ENCODE results near the gene SYMPK.
"Not testable (repeated sequence)": the region's sequence is repeated elsewhere in the genome, so short reads cannot be mapped to it uniquely, and the experiment has no call there.

Gene SYMPK

DNA sequence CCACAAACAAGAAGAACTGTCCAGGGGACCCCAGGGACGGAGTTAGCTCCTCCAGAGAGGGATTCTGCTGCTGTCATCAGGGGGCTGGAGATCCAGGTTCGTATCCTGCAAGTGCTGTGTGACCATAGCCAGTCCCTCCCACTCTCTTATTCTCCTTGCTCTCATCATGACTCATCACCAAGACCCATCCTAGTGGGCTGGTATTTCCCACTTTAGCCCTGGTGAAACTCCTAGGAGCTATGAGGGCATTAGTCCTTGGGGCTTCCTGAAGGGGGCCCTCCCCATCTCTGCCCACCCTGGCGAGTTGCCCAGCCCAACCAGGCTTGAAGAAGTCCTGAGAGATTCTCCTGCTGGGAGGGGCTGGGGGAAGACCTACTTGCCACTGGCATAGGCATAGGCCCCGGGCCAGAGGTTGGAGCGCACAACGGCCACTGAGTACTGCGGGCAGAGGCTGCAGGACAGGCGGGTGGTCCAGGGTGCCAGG, 62.8 kb downstream of the SYMPK start:
- DNase-seq: no peak

DNA sequence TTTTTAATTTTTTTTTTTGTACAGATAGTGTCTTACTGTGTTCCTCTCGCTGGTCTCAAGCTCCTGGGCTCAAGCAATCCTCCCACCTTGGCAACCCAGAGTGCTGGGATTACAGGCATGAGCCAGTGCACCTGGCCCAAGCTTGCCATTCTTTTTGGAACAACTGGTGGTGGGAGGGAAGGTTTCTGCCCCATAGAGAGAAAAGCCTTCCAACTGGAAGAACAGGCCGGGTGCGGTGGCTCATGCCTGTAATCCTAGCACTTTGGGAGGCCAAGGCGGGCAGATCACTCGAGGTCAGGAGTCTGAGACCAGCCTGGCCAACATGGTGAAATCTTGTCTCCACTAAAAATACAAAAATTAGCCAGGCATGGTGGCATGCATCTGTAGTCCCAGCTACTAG, 63.4 kb downstream of the SYMPK start:
- DNase-seq: not testable (repeated sequence)

DNA sequence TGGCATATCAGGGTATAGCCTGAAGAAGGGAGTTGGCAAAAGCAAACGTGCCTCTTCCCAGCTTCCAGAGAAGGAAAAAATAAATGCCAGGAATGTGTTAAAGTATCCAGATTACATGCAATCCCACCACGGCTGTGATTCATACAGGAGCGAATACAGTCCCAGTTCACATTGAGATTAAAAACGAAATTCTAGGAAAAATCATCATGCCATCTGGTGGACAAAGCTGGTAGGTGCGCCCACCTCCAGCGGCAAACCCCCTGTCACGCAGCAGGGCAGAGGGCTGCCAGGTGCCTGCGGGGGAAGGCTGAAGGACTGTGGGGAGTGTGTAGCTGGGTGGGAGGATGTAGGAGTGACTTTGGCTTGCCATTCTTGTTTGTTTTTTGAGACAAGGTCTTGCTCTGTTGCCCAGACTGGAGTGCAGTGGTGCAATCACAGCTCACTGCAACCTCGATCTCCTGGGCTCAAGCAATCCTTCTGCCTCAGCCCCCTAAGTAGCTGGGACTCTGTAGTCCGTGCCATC, 63.9 kb downstream of the SYMPK start:
- DNase-seq: peak; percentile 68 to 69

DNA sequence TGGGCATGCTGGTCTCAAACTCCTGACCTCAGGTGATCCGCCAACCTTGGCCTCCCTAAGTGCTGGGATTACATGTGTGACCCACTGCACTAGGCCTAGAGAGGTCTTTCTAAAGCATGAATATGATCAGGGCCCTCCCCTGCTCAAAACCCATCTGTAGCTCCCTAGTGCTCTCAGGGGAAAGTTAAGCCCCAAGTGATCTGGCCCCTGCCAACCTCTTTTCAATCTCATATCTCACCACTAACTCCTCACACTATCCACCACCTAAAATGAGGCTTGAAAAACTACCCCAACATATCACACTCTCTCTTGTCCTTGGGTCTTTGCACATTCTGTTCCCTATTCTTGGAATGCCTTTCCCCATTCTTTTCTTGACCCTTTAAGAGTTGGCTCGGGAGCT, 68.3 kb downstream of the SYMPK start:
- no peak for DNase-seq

DNA sequence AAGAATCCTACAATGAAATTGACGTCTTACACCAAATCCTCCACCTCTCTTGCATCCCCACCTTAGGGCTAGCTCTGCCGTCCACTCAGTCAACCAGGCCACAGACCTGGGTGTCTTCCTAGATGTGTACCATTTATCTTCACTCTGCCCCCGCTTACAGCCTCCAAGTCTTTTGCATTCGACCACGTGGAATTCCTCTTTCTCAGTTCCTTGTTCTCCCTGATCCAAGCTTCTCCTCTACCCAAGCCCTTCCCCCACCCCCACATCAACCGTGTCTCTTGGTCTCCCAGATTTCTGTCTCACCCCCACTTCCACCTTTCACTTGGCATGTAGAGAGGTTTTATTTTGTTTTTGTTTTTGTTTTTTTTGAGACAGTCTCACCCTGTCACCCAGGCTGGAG, 69.1 kb downstream of the SYMPK start:
- DNase-seq: no peak

DNA sequence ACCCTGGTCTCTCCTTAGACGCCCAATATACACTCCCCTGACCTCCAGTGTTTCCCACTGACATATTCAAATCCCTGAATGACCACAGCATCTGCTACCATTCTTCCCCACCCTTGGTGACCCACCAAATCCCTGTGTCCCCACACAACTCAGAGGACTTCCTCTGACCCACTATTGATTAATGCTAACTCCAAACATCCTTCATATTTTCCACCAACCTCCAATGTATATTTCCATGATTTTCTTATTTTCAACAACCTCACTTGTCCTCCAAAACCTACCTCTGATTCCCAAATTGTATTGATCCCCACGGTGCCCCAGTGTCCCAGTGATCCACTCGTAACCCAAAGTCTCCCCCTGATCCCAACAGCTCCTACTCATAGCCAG, 69.8 kb downstream of the SYMPK start:
- no peak for DNase-seq

DNA sequence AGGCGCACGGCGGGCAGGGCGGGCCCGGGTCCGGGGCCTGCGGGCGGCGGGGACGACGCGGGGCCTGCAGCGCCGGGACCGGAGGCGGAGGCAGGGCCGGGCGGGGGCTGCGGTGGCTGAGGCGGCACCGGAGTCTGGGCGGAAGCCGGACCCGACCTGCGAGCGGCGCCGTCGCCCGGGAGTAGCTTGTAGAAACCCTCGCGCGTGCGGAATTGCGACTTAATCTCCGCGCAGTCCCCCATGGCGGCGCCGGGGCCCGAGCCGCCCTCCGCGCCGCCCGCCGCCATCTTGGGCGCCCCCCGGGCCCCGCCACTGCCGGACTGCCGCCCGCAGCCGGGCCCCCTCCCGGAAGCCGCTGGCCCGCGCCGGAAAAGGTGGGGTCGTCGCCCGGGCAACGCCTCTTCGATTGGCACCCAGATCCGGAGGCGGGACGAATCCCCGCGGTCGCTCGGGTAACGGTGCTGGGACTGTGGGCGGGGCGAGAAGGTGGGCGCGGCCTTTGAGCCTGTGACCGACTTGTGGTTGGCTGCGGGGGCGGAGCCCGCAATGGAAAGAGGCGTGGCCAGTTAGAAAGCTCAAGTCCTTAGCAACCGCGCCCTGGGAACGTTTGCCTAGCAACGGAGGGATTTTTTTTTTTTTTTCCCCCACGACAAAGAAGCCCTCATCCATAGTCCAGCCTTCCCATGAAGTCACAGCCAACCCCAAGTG, 70.3 kb downstream of the SYMPK start, which contains the start of gene DMWD:
DMWD (minus strand) TSS at position 376 of the 708 bp plus-strand sequence; CDS start at position 287, 89 bp downstream.
- peak; percentile 100 for DNase-seq

DNA sequence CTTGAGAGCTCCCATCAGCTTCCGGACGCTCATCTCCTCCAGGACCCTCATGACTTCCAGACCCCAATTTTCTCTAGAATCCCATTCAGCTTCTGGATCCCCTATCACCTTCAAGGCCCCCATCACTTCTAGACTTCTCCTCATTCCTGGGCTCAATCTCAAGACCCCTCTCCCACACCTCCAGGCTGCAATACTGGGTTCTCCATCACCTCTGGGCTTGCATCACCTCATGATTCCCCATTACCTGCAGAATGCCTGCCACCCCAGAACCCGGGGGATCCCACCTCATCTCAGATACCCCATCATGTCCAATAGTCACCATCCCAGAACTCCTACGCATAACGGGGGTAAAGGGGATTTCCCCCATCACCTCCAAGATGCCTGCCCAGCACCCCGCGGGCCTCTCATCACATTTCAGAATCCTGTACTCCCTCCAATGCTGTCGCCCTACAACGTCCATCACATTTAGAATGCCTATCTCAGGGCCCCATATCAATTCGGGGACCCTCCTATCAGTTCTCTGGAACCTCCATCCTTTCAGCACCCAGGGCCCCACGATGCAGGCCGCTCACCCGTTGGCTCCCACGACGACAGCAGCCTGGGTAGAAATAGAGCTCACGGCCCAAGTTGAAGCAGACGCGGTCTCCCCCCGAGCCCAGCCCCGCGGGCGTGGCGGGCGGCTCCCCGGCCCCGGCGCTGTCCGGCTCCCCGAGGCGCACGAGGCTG, 71.0 kb downstream of the SYMPK start:
- peak in 1 of 2 donors; percentile 31 for DNase-seq

DNA sequence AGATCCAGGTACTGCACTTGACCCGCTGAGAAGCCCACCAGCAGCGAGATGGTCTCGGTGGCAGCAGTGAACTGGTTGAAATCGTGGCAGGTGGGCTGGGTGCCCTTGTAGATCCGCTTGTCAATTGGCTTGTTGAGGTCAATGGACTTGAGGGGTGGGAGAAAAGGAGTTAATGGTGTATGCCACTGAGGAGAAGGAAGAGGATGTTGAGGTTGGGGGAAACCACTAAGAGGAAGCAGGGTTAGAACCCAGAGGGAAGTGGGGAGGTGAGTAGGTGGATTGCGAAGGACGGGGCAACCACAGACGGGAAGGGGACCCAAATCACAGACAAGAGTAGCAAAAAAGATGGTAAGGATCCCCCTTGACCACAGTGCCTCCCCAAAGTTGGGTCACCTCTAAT, 72.0 kb downstream of the SYMPK start:
- no peak for DNase-seq

DNA sequence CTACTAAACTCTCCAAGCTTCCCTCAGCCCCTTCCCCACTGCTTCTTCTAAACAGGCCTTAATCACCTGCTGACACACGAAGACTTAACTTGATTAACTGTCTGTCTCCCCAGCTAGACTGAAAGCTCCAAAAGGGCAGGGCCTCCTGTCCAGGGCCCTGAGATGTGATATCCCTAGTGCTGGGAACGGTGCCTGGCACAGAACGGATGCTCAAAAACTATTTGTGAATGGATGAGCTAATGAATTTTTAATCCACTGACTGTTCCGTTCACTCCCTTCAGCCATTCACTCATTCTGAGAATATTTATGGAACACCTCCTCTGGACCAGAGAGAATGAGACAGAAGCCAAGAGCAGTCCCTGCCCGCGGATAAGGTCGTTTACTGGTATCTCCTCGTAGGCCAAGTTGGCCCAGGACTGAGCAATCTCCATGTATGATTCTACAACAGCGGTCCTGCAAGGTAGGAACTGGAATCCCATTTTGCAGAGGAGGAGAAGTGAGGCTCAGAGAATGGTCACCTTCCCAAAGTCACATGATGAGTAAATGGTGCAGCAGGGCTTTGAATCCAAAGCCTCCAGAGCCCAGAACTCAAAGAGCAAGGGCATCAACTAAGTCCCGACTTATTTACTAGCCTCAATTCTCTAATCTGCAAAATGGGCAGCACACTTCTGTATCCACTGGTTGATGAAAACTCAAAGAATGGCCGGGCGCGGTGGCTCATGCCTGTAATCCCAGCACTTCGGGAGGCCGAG, 73.7 kb downstream of the SYMPK start:
- DNase-seq: no peak

DNA sequence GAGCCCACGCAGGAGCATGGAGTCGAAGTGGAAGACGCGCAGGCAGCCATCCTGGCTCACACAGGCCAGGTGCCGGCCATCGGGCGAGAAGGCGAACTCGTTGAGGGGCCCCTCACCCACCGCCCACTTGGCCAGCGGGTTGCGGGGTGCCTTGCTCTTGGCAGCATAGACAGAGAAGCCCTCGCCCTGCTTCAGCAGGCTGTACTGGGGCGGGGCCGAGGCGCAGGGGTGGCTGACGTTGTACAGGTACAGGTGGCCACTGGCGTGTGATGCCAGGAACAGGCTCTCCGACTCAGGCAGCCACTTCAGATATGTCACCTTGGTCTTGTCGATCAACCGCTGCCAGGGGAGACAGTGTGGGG, 76.4 kb downstream of the SYMPK start:
- no peak for DNase-seq

DNA sequence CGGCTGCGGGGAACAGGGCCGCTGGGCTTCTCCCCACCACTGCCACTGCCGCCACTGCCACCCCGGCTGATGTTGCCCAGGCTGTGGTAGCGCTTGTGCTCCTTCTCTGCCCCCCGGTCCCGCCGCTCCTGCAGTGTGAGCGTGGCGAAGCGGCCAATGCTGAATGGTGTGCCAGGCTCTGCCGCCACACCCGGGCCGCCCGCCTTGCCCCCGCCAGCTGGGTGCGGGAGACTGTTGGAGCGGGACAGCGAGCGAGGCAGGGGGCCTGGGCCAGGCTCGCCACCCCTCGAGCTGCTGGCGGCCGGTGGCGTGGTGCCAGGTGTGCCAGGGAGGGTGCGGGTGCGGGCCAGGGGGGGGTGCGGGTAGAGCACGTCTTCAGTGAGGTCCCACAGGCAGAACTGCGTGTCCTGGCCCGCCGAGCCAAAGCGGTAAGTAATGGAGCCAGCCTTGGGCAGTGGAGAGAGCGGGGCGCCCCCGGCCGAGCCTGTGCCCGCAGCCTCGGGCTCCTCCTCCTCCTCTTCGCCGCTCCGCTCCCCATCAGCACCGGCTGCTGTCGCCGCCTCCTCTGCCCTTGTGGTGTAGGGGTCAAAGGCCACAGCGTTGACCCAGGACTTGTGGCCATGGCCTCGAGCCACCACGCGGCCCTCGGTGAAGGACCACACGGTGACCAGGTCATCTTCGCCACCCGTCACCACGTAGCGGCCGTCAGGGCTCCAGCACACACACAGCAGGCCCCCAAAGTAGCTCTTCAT, 77.0 kb downstream of the SYMPK start:
- DNase-seq: no peak

DNA sequence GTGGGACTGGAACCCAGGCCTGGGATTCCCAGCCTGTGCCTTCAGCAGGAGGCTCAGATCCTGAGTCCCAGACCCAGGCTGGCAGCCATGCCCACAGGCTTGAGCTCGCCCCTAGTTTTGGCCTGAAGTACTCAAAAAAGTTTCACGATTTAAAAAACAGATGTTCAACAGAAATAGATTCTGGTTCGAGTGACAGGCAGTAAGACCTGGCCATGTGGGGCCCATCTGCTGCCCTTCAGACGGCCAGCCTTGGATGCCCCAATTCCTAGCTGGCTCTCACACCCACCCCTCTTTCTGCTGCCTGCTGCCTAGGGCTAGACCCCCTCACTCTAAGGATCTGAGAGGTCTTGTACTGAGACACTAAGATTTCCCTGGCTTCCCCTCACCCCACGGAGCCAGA, 77.8 kb downstream of the SYMPK start:
- DNase-seq: no peak

DNA sequence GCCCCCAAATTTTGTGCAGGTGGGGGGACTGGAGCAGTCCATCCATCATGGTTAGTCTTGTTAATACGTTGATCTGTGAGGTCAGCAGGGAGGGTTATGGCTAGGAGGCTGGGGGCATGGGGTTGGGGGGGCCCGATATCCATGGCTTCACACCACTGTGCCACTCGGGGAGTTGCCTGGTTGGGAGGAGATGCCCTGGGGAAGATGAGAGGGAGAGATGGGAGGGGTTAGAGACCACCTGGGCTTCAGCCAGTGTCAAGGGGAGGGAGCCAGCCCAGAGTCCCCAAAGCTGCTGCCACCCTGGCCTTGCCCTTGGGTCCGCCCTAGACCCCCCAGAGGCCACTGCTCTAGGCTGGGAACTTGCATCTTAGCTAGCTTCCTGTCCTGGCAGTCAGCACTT, 78.9 kb downstream of the SYMPK start:
- no peak for DNase-seq

DNA sequence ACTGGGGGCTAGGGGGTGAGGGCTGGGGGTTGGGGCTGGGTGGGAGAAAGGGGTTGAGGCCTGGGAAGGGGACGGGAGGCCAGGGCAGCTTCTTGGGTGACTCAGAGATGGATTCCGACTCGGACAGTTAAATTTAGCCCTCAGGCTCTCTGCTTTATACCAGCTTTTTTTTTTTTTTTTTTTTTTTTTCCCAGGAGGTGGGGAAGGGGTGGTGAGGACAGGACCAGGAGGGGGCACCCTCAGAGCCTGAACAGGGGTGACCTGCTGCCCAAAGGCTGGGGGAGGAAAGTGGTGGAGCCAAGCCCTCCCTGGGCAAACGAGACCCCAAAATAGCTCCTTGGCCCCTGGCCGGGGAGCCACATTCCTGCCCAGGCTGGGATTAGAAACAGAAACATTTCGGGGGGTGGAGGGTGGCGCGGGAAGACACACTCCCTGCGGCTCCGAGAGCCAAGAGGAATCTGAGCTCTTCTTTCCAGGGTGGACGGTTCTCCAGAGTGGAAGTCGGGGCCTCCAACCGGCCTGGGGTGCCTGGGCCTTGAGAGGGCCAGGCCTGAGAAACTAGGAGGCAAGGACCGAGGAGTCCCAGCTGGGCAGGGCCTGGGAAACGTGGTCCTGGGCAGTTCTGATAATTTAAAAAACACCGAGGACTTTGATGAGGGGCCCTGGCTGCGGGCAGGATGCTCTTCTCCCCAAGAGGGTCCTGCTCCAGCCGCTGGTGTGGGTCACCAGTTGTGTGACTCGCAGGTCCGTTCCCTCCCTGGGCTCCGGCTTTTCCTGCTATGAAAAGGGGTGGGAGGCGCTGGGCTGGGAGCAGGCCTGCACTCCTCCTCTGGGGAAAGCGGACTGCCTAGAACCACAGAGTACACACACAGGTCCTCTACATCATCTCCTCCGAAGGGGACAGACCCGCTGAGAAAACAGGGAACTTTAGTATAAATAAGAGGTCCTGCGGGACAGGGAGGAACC, 79.8 kb downstream of the SYMPK start:
- no peak for DNase-seq

DNA sequence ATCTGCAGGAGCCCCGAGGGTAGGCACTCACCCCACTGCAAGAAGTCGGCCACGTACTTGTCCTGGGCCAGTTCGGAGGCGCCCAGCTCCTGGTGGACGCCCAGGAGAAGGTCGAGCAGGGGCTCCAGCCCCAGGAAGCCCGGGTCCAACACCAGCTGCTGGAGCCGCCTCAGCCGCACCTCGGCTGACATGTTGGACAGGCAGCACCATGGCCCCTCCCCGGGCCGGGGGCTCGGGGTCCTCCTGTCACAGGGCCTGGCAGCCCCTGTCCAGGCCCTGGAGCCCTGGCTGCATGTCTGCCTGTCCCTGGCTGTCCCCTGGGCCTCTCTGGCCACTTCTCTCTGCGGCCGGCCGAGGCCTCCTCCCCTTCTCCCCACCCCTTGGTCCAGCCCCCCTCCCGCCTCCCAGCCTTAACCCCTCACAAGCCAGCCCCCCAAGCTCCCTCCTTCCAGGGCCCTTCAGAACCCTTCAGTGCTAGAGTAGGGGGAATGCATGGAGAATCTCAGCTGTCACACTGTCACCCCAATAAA, 80.7 kb downstream of the SYMPK start, which contains the start of gene DMPK:
DMPK (minus strand) TSS at position 329 of the 530 bp plus-strand sequence; CDS start at position 191, 138 bp downstream.
- no peak for DNase-seq

DNA sequence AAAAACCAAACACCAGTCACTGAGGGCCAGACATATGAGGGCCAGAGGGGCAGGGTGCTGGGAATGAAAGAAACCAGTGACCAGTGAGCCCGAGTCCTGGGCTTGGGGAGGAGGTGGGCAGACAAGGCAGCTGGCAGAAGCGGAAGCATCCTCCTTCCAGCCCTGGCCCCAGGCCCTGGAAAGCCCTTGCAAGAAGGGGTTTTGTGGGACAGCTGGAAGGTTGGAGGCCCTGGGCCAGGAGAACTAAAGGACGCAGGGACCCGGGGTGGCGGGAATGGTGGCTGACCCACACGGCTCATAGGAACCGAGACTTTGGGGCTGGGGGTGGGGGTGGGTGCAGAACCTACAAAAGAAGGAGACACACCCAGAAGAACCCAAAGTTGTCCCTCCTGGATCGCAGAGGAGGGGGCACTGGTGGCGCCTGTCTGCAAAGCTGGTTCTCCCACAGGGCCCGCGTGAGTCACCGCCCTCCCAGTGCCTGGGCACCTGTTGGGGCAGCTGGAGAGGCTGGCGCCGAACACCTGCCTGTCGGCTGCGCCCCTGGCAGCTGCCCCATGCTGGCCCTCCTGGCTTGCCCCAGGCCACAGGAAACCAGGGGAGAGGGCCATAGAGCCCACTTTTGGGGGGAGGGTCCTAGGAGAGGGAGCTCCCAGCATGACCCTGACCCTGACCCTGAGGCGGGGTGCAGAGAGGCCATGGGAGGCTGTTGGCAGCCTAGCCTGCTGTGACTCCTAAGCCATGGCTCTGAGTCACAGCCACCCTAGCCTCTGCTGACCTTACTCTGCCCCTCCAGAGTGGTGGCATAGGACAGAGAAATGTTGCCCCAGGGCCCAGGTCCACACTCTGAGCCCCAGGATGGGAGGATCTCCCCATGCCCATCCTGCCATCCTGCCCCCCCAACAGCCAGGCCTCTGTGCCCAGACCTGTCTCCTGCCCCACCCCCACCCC, 81.5 kb downstream of the SYMPK start:
- no peak for DNase-seq

DNA sequence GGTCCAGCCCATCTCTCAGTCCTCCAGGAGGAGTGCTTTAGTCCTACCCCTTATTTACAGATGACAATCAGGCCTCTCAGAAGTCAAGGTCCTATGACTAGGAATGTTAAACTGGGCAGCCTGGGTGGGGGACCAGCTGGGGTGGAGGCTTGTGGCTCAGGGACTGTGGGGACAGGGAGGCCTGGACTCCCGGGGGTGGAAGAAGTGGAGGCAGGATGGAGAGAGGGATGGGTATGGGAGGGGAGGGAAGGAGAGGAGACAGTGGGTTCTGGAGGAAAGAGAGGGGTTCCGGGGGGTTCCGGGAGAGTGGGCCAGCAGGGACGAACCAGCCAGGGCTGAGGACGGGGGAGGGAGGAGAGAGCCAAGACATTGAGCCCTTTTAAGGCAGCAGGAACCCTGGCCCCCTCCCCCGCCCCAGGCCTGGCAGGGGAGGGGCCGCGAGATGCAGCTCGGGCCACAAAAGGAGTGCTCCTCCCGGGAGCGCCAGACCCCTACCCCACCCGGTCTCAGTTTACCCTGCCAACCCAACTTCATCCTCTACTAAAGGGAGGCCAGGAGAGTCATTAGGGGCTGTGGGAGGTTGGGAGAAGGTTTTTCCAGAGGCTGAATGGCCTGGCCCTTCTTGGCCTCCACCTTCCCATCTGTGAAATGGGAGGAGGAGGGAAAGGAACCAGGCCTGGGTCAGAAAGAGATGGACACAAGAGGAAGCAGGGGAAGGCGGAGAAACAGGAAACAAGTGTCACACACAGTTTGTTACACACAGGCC, 82.3 kb downstream of the SYMPK start:
- no peak for DNase-seq

DNA sequence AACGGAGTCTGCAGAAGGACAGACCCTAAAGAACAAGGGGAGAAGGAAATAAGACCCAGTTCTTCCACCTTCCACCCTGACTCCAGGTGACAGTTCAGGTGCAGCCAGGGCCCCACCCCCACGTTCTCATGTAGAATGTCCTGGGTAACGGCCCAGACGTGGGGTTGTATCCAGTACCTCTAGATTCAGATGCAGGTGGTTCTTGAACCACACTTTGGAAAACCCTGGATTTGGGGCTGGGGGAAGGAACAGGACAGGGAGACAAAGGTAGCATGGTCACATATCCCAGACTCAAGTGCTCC, 82.8 kb downstream of the SYMPK start:
- DNase-seq: no peak

Data from stimulated activated CD4-positive, alpha-beta T cell treated with anti-CD3 and anti-CD28 coated beads, Interleukin-2, amount 100 ng/mL, for 24 hours (primary cell).